ENCODE measurements around the gene SCAMP2. TPM values are rescaled to one million over a fixed set of nuclear protein-coding genes. Genes with fewer than 3 reads are reported as not detected.

The SCAMP2 gene
- polyA plus RNA-seq, 1 experiment, result 116 TPM

- no peak for TF ChIP-seq CTCF (IDR thresholded peaks at IDR 0.05; ENCODE audit: low read depth, low read length)
- POLR2A ChIA-PET, result no interaction called here
- CTCF ChIA-PET, result interaction anchor here (0.6 to 0.7 kb wide), 2 partner anchors 57 to 74 kb away, joined by 3 read pairs; no protein-coding TSS in a partner anchor
- H3K9me3 ChIP-seq (ENCODE audit: control insufficient read depth, insufficient read depth, low read length), result no peaks in the 10 kb centered on the region; the same call in 1 of the 2 replicates
- H3K27ac ChIP-seq (ENCODE audit: low read depth, low read length), result no peak overlapping the region
- no peak for DNase-seq (ENCODE audit: low read depth, low spot score)
- no peak overlapping the region for H3K4me3 ChIP-seq (ENCODE audit: low read depth, low read length)
- peaks cover 43% of the 10 kb centered on the region for H3K27me3 ChIP-seq (ENCODE audit: control insufficient read depth, insufficient read depth, low read length)
Measured at GRCh38 chr15:74827614-74828013, 45.6 kb downstream of the SCAMP2 start.

- Histone ChIP-seq H3K4me3 (ENCODE audit: low read depth, low read length) (no peak overlapping the region), H3K27ac (ENCODE audit: low read depth, low read length) (no peak overlapping the region), H3K27me3 (ENCODE audit: control insufficient read depth, insufficient read depth, low read length) (peaks cover 43% of the 10 kb centered on the region), H3K9me3 (ENCODE audit: control insufficient read depth, insufficient read depth, low read length) (no peaks in the 10 kb centered on the region; the same call in 1 of the 2 replicates)
- ChIA-PET CTCF (no interaction called here), POLR2A (no interaction called here)
- no peak for TF ChIP-seq CTCF (IDR thresholded peaks at IDR 0.05; ENCODE audit: low read depth, low read length)
- DNase-seq (ENCODE audit: low read depth, low spot score), result no peak
Measured at GRCh38 chr15:74826921-74827320, 46.2 kb downstream of the SCAMP2 start.

GRCh38 chr15:74826364-74826819 lies 46.8 kb downstream of the SCAMP2 start, which contains the start of gene CPLX3:
TSS of gene CPLX3 (plus strand) at chr15:74826627. CDS start at chr15:74826704, 77 bp downstream.
- POLR2A ChIA-PET, result no interaction called here
- Histone ChIP-seq H3K4me3 (ENCODE audit: low read depth, low read length) (no peak within 1 kb of the TSS), H3K9me3 (ENCODE audit: control insufficient read depth, insufficient read depth, low read length) (no peaks in the 10 kb centered on the region; the same call in 1 of the 2 replicates), H3K27me3 (ENCODE audit: control insufficient read depth, insufficient read depth, low read length) (peaks cover 43% of the 10 kb centered on the region), H3K27ac (ENCODE audit: low read depth, low read length) (no peak within 1 kb of the TSS)
- no peak for DNase-seq (ENCODE audit: low read depth, low spot score)
- TF ChIP-seq CTCF (IDR thresholded peaks at IDR 0.05; ENCODE audit: low read depth, low read length), result no peak
- CTCF ChIA-PET, result no interaction called here

- ChIA-PET POLR2A (interaction anchor here (0.6 kb wide), 1 partner anchor 12 kb away, joined by 4 read pairs; no protein-coding TSS in a partner anchor), CTCF (interaction anchor here (1.3 kb wide), 1 partner anchor 10 kb away, joined by 4 read pairs; no protein-coding TSS in a partner anchor)
- no peak overlapping the region for H3K4me3 ChIP-seq (ENCODE audit: low read depth, low read length)
- H3K27me3 ChIP-seq (ENCODE audit: control insufficient read depth, insufficient read depth, low read length), result peaks cover 43% of the 10 kb centered on the region
- H3K9me3 ChIP-seq (ENCODE audit: control insufficient read depth, insufficient read depth, low read length), result no peaks in the 10 kb centered on the region; the same call in 1 of the 2 replicates
- TF ChIP-seq CTCF (IDR thresholded peaks at IDR 0.05; ENCODE audit: low read depth, low read length), result no peak
- DNase-seq (ENCODE audit: low read depth, low spot score), result no peak
- no peak overlapping the region for H3K27ac ChIP-seq (ENCODE audit: low read depth, low read length)
Measured at GRCh38 chr15:74825866-74826265, 47.3 kb downstream of the SCAMP2 start.

GRCh38 chr15:74824976-74825375 lies 48.2 kb downstream of the SCAMP2 start:
- peaks cover 43% of the 10 kb centered on the region for H3K27me3 ChIP-seq (ENCODE audit: control insufficient read depth, insufficient read depth, low read length)
- H3K4me3 ChIP-seq (ENCODE audit: low read depth, low read length), result no peak overlapping the region
- DNase-seq (ENCODE audit: low read depth, low spot score), result no peak
- TF ChIP-seq CTCF (IDR thresholded peaks at IDR 0.05; ENCODE audit: low read depth, low read length), result no peak
- POLR2A ChIA-PET, result interaction anchor here (0.5 to 0.6 kb wide), 2 partner anchors 11 to 41 kb away, joined by 4 to 6 read pairs; no protein-coding TSS in a partner anchor
- no peak overlapping the region for H3K27ac ChIP-seq (ENCODE audit: low read depth, low read length)
- no peaks in the 10 kb centered on the region; the same call in 1 of the 2 replicates for H3K9me3 ChIP-seq (ENCODE audit: control insufficient read depth, insufficient read depth, low read length)
- CTCF ChIA-PET, result interaction anchor here (0.7 to 1.3 kb wide), 4 partner anchors 11 to 629 kb away, joined by 3 to 4 read pairs (median 3); no protein-coding TSS in a partner anchor

All from AG04450 (cell line).